Prostate gland (tissue), 2 donors: ENCODE results near the gene PALM3.

Experiments used
- POLR2A ChIP-seq: fragments of 450-650 bp; IDR thresholded peaks from one replicate; pipeline ENCODE4 v1.6.1; 2016; ENCODE audit warnings: antibody characterized with exemption, mild to moderate bottlenecking
- POLR2AphosphoS5 ChIP-seq: sonication (generic); formaldehyde crosslinking; IDR thresholded peaks from one replicate; pipeline ENCODE4 v1.6.1; 2017; ENCODE audit warnings: antibody characterized with exemption
- TF ChIP-seq, protein P1 (sequence below), 4 experiments: fragments of 200-600 bp in 2 of 4; fragments of 450-650 bp in 2 of 4; sonication (generic) in 2 of 4; IDR thresholded peaks; 1 replicate in 3 of 4; 2 replicates in 1 of 4; pipeline ENCODE4 v1.5.1; 2016 to 2019; ENCODE audit warnings: antibody characterized with exemption in 4 of 4, mild to moderate bottlenecking in 2 of 4, moderate library complexity in 2 of 4

DNA sequence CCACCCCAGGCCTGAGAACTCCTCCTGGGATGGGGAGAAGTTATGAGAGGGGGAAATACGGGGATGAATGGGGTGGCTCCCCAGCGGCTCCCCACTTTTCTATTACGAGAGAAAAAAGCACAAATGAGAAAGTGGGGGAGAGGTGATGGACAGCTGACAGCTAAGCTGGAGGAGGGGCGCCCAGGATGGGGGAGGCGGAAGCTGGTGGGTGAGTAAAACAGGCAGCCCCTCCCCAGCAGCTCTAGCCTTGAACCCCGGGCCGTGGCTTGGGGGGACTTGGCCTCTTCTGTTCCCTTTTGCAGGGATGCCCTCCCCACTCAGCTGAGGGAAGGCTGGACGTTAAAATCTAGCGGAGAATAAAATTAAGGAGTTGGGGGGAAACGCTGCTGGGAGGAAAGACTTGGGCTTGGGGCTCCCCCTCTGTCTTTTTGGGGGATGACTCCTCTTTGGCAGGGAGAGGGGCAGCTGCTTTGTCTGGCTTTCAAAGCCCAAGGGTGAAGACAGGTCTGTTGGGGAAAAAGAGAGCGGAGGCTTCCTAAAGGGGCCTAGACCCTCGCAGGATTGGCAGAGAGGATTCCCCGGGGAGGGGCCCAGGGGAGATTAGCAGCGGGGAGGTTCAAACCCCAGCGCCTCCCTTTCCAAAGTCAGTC, 30.1 kb upstream of the PALM3 start:
- TF ChIP-seq POLR2A: no peak
- TF ChIP-seq, protein P1, sequence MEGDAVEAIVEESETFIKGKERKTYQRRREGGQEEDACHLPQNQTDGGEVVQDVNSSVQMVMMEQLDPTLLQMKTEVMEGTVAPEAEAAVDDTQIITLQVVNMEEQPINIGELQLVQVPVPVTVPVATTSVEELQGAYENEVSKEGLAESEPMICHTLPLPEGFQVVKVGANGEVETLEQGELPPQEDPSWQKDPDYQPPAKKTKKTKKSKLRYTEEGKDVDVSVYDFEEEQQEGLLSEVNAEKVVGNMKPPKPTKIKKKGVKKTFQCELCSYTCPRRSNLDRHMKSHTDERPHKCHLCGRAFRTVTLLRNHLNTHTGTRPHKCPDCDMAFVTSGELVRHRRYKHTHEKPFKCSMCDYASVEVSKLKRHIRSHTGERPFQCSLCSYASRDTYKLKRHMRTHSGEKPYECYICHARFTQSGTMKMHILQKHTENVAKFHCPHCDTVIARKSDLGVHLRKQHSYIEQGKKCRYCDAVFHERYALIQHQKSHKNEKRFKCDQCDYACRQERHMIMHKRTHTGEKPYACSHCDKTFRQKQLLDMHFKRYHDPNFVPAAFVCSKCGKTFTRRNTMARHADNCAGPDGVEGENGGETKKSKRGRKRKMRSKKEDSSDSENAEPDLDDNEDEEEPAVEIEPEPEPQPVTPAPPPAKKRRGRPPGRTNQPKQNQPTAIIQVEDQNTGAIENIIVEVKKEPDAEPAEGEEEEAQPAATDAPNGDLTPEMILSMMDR (IDR thresholded peaks at IDR 0.05): no peak
- no peak for TF ChIP-seq POLR2AphosphoS5
